Measurements from ENCODE around the gene CCDC102B. TPM values are rescaled to one million over a fixed set of nuclear protein-coding genes. Genes with fewer than 3 reads are reported as not detected.
"Not testable (repeated sequence)": the region's sequence is repeated elsewhere in the genome, so short reads cannot be mapped to it uniquely, and the experiment has no call there.

The CCDC102B gene
- total RNA-seq, 1 donor = 3.1 TPM

- no peak for DNase-seq (ENCODE audit: low read depth)
- H3K4me3 ChIP-seq (ENCODE audit: low read depth, low read length) = no peak overlapping the region
- no peak for TF ChIP-seq CTCF (IDR thresholded peaks at IDR 0.05; ENCODE audit: insufficient read depth, low read length)
Observed at GRCh38 chr18:68995675-68996074, 197.8 kb downstream of the CCDC102B start.

GRCh38 chr18:68997845-68998244 is 200.0 kb downstream of the CCDC102B start:
- TF ChIP-seq CTCF (IDR thresholded peaks at IDR 0.05; ENCODE audit: insufficient read depth, low read length) = no peak
- DNase-seq (ENCODE audit: low read depth) = no peak
- no peak overlapping the region for H3K4me3 ChIP-seq (ENCODE audit: low read depth, low read length)

- no peak overlapping the region for H3K4me3 ChIP-seq (ENCODE audit: low read depth, low read length)
- no peak for TF ChIP-seq CTCF (IDR thresholded peaks at IDR 0.05; ENCODE audit: insufficient read depth, low read length)
- DNase-seq (ENCODE audit: low read depth) = no peak
Observed at GRCh38 chr18:69000366-69000765, 202.5 kb downstream of the CCDC102B start.

GRCh38 chr18:69002233-69002632 is 204.4 kb downstream of the CCDC102B start:
- DNase-seq (ENCODE audit: low read depth) = no peak
- peak; percentile 34 for TF ChIP-seq CTCF (IDR thresholded peaks at IDR 0.05; ENCODE audit: insufficient read depth, low read length)
- H3K4me3 ChIP-seq (ENCODE audit: low read depth, low read length) = no peak overlapping the region

- H3K4me3 ChIP-seq (ENCODE audit: low read depth, low read length); DNase-seq (ENCODE audit: low read depth): not testable (repeated sequence)
Observed at GRCh38 chr18:69006212-69006611, 208.3 kb downstream of the CCDC102B start.

GRCh38 chr18:69008538-69008937 is 210.7 kb downstream of the CCDC102B start:
- TF ChIP-seq CTCF (IDR thresholded peaks at IDR 0.05; ENCODE audit: insufficient read depth, low read length) = no peak
- no peak for DNase-seq (ENCODE audit: low read depth)
- H3K4me3 ChIP-seq (ENCODE audit: low read depth, low read length) = no peak overlapping the region

GRCh38 chr18:69021211-69021805 is 223.4 kb downstream of the CCDC102B start:
- H3K4me3 ChIP-seq (ENCODE audit: low read depth, low read length) = no peak overlapping the region
- TF ChIP-seq CTCF (IDR thresholded peaks at IDR 0.05; ENCODE audit: insufficient read depth, low read length) = no peak
- DNase-seq (ENCODE audit: low read depth) = no peak
